Fibroblast of gingiva (primary cell): Measurements from ENCODE around the gene ZRANB3.
"Not testable (repeated sequence)": the region's sequence is repeated elsewhere in the genome, so short reads cannot be mapped to it uniquely, and the experiment has no call there.

ENCODE experiments used
- DNase-seq: peaks from one replicate; pipeline ENCODE4 v3.0.0-alpha.2; 2011; ENCODE audit warnings: low read depth

The ZRANB3 gene

GRCh38 chr2:135320465-135321355 is 210.3 kb downstream of the ZRANB3 start:
- peak; percentile 49 for DNase-seq

- DNase-seq, result no peak
These were observed 212.2 kb downstream of the ZRANB3 start for GRCh38 chr2:135318808-135319207.

- DNase-seq, result no peak
These were observed 213.6 kb downstream of the ZRANB3 start for GRCh38 chr2:135317375-135317774.

- DNase-seq, result no peak
These were observed 219.1 kb downstream of the ZRANB3 start for GRCh38 chr2:135311962-135312361.

GRCh38 chr2:135311268-135311667 is 219.8 kb downstream of the ZRANB3 start:
- DNase-seq, result no peak

GRCh38 chr2:135304694-135305093 is 226.3 kb downstream of the ZRANB3 start:
- DNase-seq, result no peak

- no peak for DNase-seq
These were observed 231.3 kb downstream of the ZRANB3 start for GRCh38 chr2:135299658-135300244.

GRCh38 chr2:135299165-135299564 is 231.9 kb downstream of the ZRANB3 start:
- DNase-seq, result no peak

GRCh38 chr2:135287121-135287520 is 243.9 kb downstream of the ZRANB3 start:
- DNase-seq, result not testable (repeated sequence)

- no peak for DNase-seq
These were observed 245.6 kb downstream of the ZRANB3 start for GRCh38 chr2:135285391-135285790.

GRCh38 chr2:135281379-135281778 is 249.6 kb downstream of the ZRANB3 start:
- no peak for DNase-seq

GRCh38 chr2:135279209-135279608 is 251.8 kb downstream of the ZRANB3 start:
- DNase-seq, result no peak

- no peak for DNase-seq
These were observed 254.5 kb downstream of the ZRANB3 start for GRCh38 chr2:135276525-135276924.

GRCh38 chr2:135271006-135271405 is 260.0 kb downstream of the ZRANB3 start:
- no peak for DNase-seq

GRCh38 chr2:135265960-135266490 is 265.0 kb downstream of the ZRANB3 start:
- DNase-seq, result no peak

- DNase-seq, result no peak
These were observed 271.9 kb downstream of the ZRANB3 start for GRCh38 chr2:135259123-135259522.

GRCh38 chr2:135258193-135258592 is 272.8 kb downstream of the ZRANB3 start:
- DNase-seq, result no peak

- DNase-seq, result peak; percentile 62
These were observed 273.5 kb downstream of the ZRANB3 start for GRCh38 chr2:135257383-135258090.

GRCh38 chr2:135256531-135257260 is 274.3 kb downstream of the ZRANB3 start:
- DNase-seq, result peak; percentile 10

- no peak for DNase-seq
These were observed 275.8 kb downstream of the ZRANB3 start for GRCh38 chr2:135255208-135255607.

GRCh38 chr2:135252805-135253458 is 278.1 kb downstream of the ZRANB3 start:
- no peak for DNase-seq
